ENCODE results near the gene FFAR1.

DNA sequence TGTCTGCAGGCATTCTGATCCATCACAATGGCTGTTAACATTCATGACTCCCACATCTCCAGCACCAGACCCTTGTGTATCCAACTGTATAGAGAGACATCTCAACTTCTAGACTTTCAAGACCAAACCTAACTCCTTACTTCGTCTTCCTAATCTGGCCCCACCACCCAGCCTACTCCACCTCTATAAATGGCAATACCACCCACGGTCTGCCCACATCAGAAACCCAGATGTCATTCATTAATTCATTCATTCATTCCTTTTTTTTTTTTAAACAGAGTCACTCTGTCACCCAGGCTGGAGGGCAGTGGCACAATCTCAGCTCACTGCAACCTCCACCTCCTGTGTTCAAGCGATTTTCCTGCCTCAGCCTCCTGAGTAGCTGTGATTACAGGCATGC lies 33.6 kb downstream of the FFAR1 start:
- TF ChIP-seq, protein P1, sequence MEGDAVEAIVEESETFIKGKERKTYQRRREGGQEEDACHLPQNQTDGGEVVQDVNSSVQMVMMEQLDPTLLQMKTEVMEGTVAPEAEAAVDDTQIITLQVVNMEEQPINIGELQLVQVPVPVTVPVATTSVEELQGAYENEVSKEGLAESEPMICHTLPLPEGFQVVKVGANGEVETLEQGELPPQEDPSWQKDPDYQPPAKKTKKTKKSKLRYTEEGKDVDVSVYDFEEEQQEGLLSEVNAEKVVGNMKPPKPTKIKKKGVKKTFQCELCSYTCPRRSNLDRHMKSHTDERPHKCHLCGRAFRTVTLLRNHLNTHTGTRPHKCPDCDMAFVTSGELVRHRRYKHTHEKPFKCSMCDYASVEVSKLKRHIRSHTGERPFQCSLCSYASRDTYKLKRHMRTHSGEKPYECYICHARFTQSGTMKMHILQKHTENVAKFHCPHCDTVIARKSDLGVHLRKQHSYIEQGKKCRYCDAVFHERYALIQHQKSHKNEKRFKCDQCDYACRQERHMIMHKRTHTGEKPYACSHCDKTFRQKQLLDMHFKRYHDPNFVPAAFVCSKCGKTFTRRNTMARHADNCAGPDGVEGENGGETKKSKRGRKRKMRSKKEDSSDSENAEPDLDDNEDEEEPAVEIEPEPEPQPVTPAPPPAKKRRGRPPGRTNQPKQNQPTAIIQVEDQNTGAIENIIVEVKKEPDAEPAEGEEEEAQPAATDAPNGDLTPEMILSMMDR (IDR thresholded peaks at IDR 0.05; ENCODE audit: poor library complexity, severe bottlenecking): no peak
- TF ChIP-seq POLR2AphosphoS5 (IDR thresholded peaks at IDR 0.05) (no peak), RAD21 (conservative IDR thresholded peaks at IDR 0.05) (no peak), MXI1 (conservative IDR thresholded peaks at IDR 0.05; ENCODE audit: poor library complexity, severe bottlenecking) (no peak)
- TF ChIP-seq, protein P2, sequence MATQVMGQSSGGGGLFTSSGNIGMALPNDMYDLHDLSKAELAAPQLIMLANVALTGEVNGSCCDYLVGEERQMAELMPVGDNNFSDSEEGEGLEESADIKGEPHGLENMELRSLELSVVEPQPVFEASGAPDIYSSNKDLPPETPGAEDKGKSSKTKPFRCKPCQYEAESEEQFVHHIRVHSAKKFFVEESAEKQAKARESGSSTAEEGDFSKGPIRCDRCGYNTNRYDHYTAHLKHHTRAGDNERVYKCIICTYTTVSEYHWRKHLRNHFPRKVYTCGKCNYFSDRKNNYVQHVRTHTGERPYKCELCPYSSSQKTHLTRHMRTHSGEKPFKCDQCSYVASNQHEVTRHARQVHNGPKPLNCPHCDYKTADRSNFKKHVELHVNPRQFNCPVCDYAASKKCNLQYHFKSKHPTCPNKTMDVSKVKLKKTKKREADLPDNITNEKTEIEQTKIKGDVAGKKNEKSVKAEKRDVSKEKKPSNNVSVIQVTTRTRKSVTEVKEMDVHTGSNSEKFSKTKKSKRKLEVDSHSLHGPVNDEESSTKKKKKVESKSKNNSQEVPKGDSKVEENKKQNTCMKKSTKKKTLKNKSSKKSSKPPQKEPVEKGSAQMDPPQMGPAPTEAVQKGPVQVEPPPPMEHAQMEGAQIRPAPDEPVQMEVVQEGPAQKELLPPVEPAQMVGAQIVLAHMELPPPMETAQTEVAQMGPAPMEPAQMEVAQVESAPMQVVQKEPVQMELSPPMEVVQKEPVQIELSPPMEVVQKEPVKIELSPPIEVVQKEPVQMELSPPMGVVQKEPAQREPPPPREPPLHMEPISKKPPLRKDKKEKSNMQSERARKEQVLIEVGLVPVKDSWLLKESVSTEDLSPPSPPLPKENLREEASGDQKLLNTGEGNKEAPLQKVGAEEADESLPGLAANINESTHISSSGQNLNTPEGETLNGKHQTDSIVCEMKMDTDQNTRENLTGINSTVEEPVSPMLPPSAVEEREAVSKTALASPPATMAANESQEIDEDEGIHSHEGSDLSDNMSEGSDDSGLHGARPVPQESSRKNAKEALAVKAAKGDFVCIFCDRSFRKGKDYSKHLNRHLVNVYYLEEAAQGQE (IDR thresholded peaks at IDR 0.05; ENCODE audit: borderline replicate concordance): no peak

Data from neural cell (in vitro differentiated cells).